HG03045 (cell line): Measurements from ENCODE around the gene MEN1.

Source experiments
- ATAC-seq: cut with Tn5 transposase; IDR thresholded peaks from one replicate; pipeline ENCODE4 v1.9.1; 2021; ENCODE audit warnings: mild to moderate bottlenecking, moderate library complexity; ENCODE audit not compliant: unreplicated experiment

MEN1 gene

DNA sequence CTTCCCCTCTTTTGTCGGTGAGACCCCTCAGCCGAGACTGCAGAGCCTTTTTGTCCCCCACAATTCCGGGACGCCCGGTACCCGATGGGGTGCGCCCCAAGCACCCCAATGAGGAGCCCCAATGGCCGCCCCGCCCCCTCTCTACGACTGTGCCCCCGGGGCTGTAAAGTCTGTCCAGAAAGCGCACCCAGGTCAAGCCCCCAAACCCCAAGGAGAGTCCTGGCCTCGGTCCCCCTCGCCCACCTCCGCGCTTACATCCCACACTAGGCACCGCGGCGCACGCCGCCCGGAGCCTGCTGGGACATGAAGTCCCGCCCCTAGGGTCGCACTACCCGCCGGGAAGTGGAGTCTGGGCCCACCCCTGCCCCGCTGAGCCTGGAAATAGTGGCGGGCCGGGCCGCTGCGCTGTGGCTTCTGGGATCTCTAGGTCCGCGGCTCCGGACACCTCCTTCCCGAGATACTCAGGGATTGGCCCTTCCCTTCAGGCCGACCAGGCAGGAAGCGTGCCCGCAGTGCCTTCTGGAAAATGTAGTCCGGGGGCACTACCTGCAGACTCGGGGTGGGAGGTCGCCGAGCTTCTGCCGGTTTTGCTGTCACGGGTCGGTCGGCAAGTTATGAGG, at the start of gene MEN1:
Gene MEN1, minus strand, starts transcription at position 281 of the 620 bp plus-strand sequence. CDS start 442 bp downstream, outside the sequence.
- ATAC-seq: peak; percentile 64

DNA sequence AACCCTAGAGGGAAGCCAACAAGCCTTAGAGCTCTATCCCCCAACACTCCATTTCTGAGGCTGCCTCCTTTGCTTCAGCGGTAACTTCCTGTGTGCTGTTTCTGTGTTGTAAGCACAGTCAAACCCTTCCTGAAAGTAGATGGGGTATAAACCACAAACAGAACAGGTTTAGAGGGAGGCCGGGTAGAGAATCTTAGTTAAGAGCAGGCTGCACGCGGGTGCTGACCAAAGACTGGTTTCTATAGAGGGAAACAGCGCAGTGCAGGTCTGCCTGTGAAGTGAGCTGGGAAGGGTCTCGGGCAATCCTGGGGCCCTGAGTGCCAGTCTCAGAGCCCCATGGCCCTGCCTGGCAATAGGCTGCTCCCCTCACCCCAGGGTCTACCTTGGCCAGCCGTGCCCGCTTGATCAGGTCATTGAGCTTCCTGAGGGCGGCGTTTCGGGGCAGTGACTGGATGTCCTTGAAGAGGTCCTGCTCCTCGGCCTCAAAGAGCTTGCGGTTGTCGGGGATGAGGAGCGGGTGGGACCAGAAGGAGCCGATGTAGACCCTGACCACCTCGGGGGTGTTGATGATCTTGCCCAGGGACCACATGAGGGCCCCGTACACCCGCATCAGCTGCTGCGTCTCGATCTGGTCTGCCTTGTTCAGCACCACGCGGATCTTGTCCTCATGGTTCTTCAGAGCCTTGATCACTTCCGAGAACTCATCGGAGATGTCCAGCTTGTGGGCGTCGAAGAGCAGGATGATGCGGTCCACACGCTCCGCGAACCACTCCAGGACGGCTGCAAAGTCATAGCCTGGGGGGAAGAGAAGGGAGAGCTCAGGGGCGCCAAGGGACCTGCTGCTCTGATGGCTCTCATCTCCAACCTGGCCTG, 49.4 kb upstream of the MEN1 start:
- ATAC-seq: peak; percentile 69

DNA sequence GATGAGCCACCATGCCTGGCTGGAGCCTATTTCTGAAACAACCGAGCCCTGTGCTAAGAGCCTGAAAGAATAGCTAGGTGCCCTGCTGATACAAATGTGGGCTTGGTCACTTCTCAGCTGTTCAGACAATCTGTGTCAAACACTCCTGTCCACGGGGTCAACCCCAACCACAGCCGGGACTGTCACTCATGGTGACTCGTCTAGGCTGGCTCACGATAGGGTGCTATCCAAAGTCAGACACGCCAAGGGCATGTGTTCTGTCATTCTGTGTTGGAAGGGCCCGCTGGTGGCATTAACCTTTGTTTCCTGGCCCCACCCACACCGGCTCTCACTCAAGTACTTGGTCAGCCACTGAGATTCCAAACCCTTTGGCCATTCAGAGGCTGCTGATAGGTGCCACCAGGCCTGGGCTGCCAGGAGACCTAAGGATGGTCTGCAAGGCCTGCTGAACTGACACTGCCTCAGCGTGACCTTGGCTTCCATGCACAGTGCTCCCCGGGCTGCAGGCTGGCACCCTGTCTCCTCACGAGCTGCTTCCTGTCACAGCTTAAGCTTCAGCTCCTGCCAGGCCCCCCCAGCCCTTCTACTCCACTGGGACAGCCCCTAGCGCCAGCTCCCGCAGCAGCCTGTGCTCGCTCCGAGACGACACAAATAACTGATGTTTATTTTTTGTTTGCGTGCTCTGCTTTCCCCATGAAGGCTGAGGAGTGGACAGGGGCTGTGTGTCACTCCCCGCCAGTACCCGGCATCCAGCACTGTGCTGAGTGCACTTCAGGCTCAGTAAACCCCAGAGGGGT, 48.3 kb upstream of the MEN1 start:
- ATAC-seq: no peak

DNA sequence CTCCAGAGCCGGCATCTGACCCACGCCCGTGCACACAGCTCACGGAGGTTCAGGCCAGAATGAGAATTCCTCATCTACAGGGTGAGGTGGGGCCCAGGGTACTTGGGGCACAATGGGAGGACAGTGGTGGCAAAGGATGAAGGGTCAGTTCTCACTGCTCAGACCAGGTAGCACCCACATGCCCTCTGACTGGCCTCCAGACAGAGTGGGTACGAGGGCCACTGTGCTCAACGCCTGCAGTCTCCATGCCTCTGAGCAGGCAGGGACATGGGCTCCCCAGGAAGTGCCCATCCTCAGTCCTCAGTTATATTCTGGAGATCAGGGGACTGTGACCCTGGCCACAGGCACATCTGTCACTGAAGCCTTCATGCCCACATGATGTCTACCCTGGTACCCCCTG, 47.1 kb upstream of the MEN1 start:
- no peak for ATAC-seq

DNA sequence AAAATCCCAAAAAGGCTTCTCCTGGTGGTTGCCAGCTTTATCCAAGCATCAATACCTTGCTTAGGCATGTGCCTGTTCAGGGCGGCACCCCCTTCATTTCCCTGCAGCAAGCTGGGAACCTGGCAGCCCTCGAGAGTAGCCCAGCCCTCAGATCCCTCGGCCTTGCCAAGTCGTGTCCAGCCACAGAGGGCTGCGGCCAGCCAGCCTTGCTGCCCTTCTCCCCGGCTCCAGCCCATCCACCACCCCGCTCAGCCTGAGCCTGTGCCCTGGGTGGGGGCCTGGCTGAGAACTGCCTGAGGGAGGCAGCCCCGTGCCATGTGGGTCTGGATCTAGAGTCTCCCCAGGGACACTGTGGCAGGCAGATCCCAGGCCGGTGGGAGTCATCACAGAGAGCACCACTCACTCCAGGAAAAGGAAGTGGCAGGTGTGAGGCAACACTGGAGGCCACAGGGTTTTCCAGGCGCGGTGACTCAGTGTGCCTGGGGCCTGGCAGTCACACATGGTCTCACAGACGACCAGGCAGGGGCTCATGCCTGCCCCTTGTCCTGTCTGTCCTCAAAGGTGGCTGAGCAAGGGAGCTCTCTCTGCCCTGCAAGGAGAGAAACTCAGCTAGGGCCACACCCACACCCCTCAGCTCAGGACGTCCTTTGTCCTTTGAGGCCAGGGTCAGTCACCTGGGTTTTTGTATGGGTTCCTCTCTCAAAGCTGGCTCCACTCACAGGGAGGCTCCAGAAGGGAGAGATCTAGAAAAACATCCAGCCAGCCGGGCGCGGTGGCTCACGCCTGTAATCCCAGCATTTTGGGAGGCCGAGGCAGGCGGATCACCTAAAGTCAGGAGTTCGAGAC, 46.3 kb upstream of the MEN1 start:
- ATAC-seq: no peak

DNA sequence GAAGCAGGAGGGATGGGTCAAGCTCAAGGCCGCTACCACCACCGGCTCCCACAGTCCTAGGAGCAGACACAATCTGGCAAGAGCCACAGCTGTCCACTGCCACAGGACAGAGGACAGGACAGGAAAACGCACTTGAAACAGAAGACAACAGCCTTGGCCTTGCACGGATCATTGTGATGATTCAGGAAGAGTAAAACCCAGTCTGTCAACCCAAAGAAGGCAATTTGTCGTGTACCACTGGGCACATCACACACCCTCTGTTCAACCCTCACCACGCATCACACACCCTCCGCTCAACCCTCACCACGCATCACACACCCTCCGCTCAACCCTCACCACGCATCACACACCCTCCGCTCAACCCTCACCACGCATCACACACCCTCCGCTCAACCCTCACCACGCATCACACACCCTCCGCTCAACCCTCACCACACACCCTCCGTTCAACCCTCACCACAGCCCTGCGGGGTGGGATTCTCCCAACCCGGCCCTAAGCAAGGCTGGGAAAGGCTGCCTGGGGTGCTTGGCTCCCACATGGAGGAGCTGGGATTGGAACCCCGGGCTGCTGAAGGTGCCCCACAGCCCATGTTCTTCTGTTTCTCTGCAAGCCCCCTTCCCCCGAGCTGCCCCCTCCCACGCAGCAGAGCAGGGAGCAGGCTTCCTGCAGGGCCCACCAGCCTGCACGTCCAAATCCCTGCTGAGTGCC, 45.4 kb upstream of the MEN1 start:
- ATAC-seq: no peak

DNA sequence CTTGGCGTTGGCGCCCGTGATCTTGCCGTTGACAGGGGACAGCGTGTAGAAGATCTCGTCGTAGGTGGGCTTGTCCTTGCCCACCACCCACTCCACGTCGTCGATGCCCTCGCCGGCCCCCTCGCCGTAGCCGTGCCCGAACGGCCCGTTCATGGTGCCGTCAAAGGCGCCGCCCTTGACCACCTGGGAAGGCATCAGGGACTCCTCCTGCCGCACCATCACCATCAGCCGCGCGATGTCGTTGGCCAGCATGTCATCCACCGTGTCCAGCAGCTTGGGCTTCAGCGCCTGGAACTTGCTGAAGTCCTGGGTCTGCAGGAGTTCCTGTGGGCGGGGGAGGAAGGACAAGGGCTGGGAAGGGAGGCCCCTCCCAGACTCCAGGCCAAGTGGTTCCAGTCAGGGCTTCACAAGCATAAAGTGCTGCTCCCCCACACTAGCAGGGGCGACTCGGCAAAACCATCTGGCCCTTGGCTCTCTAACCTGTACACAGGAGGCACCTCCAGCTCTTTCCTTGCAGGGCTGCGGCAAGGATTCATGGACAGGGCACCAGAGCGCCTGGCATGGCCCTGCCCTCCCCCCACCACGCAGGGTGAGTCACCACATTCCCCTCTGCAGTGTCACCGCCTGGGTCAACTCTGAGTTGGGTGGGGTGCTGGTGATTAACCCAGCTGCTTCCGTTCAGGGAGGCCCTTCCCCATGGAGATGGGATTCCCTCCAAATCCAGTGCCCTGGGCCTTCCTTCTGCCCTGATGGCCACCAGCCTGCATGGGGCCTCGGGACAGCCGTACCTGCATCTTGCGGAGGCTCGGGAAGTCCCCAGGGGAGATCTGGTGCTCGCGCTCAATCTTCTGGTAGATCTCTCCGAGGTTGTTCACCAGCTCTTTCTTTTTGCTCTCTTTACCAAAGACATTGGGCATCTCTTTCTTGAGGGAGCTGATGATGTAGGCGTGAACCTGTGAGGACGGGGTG, 44.5 kb upstream of the MEN1 start:
- no peak for ATAC-seq

DNA sequence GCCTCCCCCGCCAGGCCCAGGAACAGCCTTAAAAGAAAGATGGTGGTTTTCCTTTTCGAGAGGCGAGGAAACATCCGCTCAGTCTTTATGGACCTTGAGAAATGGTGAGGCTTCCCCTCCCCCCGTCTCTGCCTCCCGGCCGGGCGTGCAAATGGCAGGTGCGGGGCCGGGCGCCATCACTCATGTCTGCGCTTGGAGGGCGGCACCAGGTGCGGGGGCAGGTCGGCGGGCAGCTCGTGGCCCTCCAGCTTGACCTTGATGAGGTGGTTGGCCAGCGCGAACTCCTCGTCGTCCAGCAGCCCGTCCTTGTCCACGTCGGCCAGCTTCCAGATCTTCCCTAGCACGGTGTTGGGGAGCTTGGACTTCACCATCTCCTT, 43.8 kb upstream of the MEN1 start:
- no peak for ATAC-seq

DNA sequence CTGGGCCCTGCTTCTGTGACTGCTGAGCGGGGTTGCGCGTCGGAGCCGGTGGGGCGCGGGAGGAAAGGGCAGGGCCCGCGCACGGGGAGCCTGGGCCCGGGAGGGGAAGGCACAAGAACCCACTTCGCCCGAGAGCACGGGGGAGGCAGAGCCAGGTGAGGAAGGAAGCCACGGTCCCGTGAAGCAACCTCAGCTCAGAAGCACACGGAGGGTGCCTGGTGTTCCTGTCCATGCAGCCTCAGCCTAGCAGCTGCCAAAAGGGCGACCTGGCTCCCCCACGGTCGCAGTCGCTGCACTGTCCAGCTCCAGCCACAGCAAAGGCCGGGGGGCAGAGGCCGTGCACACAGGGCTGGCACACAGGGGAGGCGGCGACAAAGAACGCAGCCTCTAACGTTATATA, 43.4 kb upstream of the MEN1 start:
- no peak for ATAC-seq

DNA sequence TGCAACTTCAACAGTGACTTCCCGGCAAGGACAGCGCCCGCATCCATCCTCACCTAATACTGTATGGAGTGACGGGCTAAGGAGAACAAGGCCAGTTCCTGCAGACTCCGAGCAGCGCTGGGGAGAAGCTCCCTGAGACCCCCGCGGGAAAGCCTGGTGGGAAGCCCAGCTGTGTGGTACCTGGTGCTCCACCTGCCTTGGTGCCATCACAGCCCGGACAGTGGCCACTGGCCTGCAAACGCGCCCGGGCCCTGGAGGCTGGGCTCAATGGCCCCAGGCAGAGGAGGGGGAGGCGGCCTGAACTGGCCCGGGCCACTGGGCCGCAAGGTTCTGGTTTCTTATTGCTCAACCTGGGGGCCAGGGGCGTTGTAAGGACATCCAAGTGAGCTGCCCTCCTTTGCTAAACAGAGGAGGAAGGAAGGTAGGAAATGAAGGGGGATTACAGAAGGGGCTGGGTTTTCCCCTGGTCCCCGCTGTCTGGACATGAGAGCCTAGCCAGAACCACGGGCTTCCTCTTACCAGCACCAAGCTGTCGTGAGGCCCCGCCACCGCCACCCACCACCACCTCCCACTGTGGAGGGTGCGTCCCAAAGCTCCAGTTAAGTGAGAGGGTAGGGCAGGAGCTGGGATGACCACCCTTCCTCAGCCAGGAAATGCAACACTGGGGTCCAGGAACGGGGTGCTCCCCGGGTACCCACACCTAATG, 42.6 kb upstream of the MEN1 start:
- no peak for ATAC-seq

DNA sequence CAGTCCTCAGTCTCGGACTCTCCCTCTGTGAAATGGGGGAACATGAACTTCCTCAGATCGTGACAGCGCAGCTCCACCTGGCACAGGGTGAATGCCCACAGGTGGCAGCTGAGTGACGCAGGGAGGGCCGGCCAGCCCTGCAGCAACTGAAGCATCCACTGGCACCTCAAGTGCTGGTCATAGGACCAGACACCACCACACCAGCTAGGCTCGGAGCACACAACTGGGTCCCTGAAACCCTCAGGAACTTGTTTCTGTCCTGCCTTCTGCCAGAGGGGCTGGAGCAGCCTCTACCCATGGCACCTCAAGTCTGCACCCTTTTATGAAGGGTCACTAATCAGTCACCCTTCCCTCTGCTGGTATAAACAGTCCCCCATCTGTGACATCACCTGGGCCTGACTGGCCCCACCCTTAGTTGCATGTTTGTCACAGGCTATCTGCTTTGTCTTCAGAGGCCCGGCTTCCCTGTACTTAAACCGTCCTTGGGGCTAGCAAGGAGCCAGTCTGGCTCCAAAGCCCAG, 41.5 kb upstream of the MEN1 start:
- no peak for ATAC-seq

DNA sequence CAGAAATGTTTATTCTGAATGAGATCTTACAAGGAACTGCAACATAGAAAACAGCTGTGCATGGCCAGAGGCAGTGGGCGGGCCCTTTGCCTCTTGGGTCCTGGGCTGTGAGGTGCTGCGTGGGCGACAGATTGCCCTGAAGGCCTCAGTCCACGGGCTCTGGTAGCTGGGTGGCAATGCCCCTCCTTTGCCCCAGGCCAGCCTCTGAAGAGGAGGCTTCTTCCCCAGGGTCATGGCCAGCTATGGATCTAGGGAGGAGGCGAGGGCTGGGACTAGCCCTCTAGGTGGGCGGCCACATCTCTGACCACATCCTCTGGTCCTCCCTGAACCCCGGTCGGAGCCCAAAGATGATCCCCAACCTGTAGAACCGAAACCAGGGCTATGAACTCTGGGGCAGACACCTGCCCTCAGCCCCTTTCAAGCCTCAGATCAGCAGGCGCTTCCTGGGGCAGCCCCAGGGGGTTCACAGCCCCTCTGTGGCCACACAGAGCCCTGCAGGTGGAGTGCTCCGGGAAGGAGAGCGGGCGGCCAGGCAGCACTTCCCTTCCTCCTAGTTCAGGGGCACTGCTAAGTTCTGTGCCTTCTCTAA, 40.7 kb upstream of the MEN1 start:
- ATAC-seq: peak; percentile 62

DNA sequence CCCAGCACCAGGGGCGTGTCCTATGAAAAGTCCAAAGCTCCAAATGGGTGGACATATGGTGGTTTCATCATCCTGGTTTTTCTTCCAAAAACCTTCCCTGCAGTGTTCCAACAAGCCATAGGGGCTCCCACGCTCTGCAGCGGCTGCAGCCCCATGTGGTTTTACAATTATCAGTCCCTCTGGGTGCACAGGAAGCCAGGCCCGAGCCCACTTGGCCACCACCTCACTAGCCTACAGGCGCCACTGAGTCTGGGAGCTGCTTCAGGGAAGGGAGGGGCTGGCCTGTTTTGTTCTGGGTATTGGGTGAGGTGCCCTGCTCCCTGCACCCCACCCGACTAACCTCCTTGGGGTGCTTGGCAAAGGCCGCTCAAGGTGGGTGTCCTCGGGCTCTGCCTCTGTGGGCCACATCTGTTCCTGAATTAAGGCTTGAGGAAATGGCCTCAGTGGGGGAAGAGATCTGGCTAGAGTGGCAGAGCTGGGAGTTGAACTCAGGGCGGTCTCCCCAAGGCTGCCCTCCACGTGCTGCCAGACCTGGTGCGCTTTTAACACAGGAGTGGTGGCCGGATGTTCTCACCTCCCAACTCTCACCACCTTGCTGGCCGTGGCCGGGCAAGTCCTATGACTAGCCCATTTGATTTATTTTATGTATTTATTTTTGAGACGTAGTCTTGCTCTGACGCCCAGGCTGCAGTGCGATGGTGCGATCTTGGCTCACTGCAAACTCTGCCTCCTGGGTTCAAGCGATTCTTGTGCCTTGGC, 39.4 kb upstream of the MEN1 start:
- no peak for ATAC-seq

DNA sequence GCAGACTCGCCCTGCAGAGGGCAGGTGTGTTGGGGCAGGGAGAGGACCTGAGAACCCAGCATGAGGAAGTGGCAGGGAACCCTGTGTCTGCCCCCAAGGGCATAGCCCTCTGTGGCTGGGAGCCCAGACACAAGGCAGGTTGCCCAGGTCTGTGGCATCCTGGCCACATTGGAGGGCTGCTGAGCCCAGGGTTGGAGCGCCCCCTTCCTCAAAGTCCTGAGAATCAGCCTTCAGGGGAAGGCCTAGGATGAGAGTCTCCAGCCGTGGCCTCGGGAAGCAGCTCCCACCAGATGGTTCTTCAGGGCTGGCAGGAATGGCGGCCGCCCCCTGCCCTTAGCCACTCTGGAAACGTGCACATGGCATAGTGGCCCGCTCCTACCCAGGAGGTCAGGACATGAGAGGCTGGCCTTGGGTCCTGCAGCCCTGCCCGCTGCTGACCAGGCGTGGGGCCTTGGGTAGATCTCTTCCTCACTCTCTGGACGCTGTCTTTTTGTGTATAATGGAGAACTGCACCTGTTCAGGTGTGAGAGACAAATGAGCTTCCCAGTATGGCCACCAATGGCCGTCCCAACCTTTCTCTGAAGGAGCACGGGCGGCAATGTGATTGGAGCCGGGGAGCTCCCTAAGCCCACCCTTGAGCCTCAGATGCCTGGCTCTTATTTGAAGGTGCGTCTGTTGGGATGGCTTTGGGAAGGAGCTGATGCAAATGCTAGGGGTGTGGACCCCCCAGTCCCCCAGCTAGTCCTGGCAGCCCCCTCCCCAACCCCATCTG, 38.7 kb upstream of the MEN1 start:
- ATAC-seq: no peak

DNA sequence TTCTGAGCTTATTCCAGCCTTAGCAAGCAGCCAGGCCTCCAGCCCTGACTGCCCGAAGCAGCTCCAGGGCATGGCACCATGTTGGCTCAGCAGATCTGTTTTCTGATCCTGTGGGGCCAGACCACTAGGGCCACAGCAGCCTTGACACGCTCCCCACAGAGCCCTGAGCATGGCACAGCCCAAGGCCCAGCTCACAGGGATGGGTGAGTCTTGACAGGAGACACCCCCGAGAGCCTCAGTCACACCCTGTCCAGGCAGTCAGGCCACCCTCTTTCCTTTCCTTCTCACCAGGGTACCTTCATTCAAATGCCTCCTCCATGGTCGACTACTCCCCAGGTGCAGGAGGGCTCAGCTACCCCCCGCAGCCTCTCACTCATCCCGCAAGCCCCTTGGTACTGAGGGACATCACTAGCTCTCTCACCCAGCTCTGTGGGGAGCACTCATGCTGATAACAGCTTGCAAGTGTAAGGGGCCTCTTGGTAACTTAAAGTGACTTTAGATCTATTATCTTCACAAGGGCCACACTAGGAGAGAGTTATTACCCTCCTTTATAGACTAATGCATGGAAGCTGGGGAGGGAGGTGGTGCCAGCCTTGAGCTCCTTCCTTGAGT, 38.0 kb upstream of the MEN1 start:
- no peak for ATAC-seq
